ENCODE results near the gene RBBP6.

- TF ChIP-seq POLR2A (IDR thresholded peaks at IDR 0.05), result no peak
- TF ChIP-seq CTCF (IDR thresholded peaks at IDR 0.05), result no peak
Measured at GRCh38 chr16:24523569-24523968, 15.8 kb upstream of the RBBP6 start.
